T-helper 1 cell treated with Interleukin-12 subunit alpha and Interleukin-12 subunit beta and Interleukin-4 antibody, amounts not matched to agents 30 μg/mL and 1 μg/mL, for 36 hours (primary cell): ENCODE measurements around the gene STUM.
"Not testable (repeated sequence)": the region's sequence is repeated elsewhere in the genome, so short reads cannot be mapped to it uniquely, and the experiment has no call there.

Experiments used
- H3K27ac Mint-ChIP-seq: one replicate; pipeline ENCODE4 v1.8.0; 2021; ENCODE audit warnings: mild to moderate bottlenecking, mixed read lengths
- H3K27me3 Mint-ChIP-seq: one replicate; pipeline ENCODE4 v1.8.0; 2021; ENCODE audit warnings: low read depth, mixed read lengths
- H3K36me3 Mint-ChIP-seq: one replicate; pipeline ENCODE4 v1.8.0; 2021; ENCODE audit warnings: low read depth, mixed read lengths
- H3K4me1 Mint-ChIP-seq: one replicate; pipeline ENCODE4 v1.8.0; 2021; ENCODE audit warnings: low read depth, mixed read lengths
- H3K4me3 Mint-ChIP-seq: one replicate; pipeline ENCODE4 v1.8.0; 2021; ENCODE audit warnings: mild to moderate bottlenecking, moderate library complexity, mixed read lengths
- H3K9me3 Mint-ChIP-seq: one replicate; pipeline ENCODE4 v1.8.0; 2021; ENCODE audit warnings: mixed read lengths

STUM gene

DNA sequence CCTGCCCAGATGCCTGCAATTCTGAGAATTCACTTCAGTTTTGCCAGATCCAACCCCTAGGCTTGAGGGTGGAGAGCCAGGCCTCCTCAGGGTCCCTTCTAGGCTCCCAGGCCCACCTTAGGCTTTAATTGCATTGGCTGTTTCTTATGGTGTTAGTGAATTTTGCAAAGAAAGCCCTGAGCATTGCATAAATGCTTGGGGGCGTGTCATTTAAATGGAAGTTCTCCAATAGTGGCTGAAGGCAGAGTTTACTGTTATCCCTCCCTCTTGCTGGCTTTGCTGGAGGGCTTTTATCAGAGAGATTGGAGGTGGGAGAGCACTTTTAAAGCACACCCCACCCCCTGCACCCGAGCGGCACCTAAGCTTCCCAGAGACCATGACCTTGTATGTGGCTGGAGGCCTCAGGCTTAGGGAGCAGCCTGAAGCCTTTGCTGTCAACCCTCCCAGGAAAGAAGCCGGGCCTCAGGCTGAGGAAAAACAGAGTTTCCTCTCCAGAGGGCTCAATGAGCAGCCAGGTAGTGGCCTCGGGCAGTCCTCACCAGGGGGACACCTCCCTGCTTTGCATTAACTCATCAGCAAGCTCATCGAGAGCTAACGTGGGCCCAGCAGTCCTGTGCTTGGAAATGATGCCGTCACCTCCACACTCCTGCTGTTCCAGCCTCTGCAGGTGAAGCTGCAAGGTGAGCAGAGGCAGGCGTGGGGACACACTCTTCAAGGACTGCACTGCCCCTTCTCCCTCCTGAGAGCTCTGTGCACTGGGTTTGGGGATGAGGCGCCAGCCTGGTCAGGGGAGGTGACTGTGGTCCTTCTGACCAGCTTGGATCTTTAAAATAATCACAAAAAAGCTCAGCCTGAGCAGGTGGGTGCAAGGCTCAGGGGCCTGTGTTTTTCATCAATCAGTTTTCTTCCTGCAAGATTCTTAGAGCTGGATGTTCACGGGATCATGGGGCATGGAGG lies 58.0 kb downstream of the STUM start:
- peaks cover 9% of the 10 kb centered on the region for H3K27me3 Mint-ChIP-seq
- H3K4me3 Mint-ChIP-seq: no peak overlapping the region
- H3K36me3 Mint-ChIP-seq: no peaks in the 10 kb centered on the region
- H3K9me3 Mint-ChIP-seq: no peaks in the 10 kb centered on the region
- H3K4me1 Mint-ChIP-seq: peaks cover 1% of the 10 kb centered on the region
- H3K27ac Mint-ChIP-seq: no peak overlapping the region

DNA sequence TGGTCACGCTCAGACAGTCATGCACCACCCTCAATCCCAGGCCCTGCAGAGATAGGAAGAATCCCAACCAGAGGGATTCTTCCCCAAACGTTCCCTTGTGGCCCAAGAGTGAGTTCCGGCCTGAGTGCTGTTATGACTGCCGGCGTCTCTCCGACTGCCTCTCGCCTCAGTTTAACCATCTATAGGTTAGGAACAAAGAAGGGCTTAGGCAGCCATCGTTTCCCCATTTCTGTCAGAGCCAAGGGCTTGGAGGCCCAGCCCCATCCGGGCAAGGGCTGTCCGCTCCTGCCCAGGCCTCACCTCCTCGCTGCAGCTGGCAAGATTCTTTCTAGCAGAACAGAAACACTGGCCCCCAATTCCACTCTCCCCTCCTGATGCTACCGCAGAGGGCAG lies 58.7 kb downstream of the STUM start:
- Mint-ChIP-seq H3K4me1 (peaks cover 1% of the 10 kb centered on the region), H3K36me3 (no peaks in the 10 kb centered on the region), H3K4me3 (no peak overlapping the region), H3K27me3 (peaks cover 9% of the 10 kb centered on the region), H3K9me3 (no peaks in the 10 kb centered on the region), H3K27ac (no peak overlapping the region)

DNA sequence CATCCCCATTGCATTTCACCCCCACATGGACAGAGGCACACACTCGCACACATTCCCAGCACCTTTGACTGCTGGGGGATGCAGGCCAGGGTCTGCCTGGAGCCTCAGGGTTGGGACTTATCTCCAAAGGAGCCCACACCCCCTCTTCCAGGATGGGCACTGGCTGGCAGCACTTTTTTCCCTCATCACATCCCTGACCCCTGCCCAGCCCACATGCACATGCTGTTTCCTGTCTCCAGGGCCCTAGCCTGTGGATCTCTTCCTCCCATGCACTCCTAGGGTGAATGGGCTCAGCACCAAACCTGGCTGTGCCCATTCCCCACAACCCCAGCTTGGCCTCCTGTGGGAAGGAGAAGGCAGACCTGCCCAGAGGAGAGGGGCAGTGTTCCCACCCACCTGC lies 59.3 kb downstream of the STUM start:
- peaks cover 9% of the 10 kb centered on the region for H3K27me3 Mint-ChIP-seq
- H3K36me3 Mint-ChIP-seq: no peaks in the 10 kb centered on the region
- H3K4me1 Mint-ChIP-seq: peaks cover 1% of the 10 kb centered on the region
- no peaks in the 10 kb centered on the region for H3K9me3 Mint-ChIP-seq
- H3K27ac Mint-ChIP-seq: no peak overlapping the region
- no peak overlapping the region for H3K4me3 Mint-ChIP-seq

DNA sequence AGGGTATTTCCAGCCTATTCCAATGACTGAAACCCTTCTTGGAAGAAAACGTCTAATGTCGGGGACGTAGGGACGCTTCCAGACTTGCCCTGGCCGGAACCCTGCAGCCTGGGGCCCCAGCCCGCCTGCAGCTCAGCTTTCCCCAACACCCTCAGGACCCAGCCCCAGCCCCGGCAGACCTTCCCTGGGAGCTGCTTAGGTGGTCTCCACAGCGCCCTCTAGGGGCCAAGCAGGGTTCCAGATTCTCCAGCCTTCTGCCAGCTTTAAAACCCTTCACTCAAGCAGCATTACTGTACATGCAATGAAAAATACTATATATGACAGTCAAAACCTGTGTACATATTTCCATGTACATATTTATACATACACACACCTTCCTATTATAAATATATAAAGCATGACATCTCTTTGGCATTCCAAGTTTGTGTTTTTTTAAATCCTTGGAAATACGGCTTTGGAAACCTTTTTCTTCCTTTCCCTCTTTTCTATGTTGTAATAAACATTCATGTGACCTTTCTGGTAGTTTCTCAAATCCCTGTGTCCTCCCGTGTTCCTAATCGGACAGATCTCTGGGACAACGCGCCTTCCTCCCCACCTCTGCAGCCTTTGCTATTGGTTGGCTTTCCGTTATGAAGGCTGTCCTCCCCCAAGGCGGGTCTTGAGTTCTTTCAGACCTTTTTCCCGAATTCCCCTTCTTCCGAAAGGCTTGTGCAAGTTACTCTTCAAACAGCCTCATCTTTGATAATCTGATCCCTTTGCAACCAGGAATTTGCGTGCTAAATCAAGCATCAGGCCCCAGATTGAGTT lies 60.3 kb downstream of the STUM start:
- H3K27ac Mint-ChIP-seq: no peak overlapping the region
- no peak overlapping the region for H3K4me3 Mint-ChIP-seq
- H3K27me3 Mint-ChIP-seq: peaks cover 9% of the 10 kb centered on the region
- H3K4me1 Mint-ChIP-seq: no peaks in the 10 kb centered on the region
- no peaks in the 10 kb centered on the region for H3K9me3 Mint-ChIP-seq
- no peaks in the 10 kb centered on the region for H3K36me3 Mint-ChIP-seq

DNA sequence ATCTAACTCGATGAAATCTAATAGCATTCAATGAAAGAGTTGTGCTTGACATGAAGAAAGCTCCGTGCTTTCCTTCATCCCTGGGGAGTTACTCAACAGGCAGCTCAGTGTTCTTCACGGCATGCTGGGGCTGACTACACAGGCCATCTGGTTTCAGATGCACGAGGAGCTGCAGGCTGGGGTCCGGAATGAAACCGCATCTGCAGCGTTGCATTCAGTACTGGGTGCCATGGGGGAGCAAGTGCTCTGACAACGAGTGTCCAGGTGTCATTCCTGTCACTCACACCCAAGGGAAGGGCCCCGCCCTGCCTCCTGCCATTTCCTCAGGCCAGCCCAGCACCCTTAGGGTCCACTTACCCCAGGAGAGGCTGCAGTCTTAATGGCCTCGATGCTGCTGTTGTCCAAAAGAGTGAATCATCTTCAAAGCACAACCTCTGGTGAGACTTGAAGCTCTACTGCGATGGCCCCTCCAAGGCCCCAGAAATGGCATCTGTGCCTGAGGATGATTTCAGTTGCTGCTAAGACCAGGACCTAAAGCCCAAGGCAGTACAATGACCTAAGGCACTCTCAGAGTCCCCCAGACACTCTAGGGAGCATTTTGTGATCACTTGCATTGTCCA lies 61.4 kb downstream of the STUM start:
- Mint-ChIP-seq H3K36me3 (no peaks in the 10 kb centered on the region), H3K4me3 (no peak overlapping the region), H3K4me1 (no peaks in the 10 kb centered on the region), H3K27ac (no peak overlapping the region), H3K27me3 (peaks cover 9% of the 10 kb centered on the region), H3K9me3 (no peaks in the 10 kb centered on the region)

DNA sequence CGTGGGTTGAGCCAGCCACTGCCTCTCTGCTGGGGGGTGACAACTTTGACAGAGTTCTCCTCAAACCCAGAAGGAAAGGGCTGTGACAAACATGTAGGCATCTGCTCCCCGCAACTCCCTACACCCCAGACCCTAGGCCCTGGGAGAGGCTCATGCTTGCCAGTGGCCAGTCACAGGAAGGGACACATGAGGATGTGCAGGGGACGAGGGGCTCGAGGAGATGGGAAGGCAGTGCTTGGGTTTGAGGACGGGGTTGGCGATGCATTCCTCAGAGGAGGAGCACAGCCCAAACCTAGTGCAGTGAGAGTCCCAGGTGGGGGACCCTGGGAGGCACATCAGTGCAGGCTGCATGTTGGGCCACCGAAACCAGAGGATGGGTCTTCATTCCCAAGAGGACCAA lies 62.1 kb downstream of the STUM start:
- Mint-ChIP-seq H3K27me3 (peaks cover 13% of the 10 kb centered on the region), H3K36me3 (no peaks in the 10 kb centered on the region), H3K9me3 (no peaks in the 10 kb centered on the region), H3K4me1 (no peaks in the 10 kb centered on the region), H3K4me3 (no peak overlapping the region), H3K27ac (no peak overlapping the region)

DNA sequence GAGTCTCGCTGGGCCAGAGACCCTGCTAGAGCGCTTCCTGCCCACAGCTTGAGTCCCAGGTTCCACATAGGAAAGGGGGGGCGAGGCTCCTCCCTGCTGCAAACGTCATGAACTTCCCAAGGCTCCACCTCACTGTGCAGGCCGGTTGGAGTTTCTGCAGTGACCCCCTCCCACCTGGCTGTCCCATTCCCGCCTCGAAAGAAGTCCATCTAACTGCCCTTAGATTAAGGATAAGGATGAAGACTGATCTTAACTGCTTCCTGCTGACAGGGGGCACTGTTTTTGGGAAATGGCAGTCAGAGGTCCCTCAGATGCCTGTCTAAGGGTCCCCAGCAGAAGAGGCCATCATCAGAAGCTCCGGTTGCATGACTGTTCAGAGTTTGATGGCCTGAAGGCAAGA lies 62.7 kb downstream of the STUM start:
- no peak overlapping the region for H3K27ac Mint-ChIP-seq
- H3K4me3 Mint-ChIP-seq: no peak overlapping the region
- no peaks in the 10 kb centered on the region for H3K4me1 Mint-ChIP-seq
- H3K36me3 Mint-ChIP-seq: no peaks in the 10 kb centered on the region
- no peaks in the 10 kb centered on the region for H3K9me3 Mint-ChIP-seq
- H3K27me3 Mint-ChIP-seq: peaks cover 13% of the 10 kb centered on the region

DNA sequence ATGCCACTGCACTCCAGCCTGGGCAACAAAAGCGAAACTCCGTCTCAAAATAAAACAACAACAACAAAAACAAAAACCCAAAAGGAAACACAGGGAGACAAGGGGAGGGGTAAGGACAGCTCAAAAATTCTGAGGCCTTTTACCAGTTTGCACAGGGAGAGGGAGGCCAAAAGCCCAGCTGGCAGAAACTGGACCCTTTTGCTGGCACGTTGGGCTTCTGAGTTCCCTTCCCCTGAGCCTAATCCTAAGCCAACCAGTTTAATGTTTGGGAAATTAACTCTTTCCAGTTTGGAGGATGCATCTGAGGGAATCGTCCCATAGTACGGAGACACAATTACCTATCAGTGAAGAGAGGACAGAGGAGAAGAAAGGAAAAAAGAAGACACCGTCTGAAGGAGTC lies 63.4 kb downstream of the STUM start:
- not testable (repeated sequence) for H3K9me3 Mint-ChIP-seq, H3K27ac Mint-ChIP-seq, H3K4me3 Mint-ChIP-seq, H3K4me1 Mint-ChIP-seq, H3K36me3 Mint-ChIP-seq
- peaks cover 13% of the 10 kb centered on the region for H3K27me3 Mint-ChIP-seq

DNA sequence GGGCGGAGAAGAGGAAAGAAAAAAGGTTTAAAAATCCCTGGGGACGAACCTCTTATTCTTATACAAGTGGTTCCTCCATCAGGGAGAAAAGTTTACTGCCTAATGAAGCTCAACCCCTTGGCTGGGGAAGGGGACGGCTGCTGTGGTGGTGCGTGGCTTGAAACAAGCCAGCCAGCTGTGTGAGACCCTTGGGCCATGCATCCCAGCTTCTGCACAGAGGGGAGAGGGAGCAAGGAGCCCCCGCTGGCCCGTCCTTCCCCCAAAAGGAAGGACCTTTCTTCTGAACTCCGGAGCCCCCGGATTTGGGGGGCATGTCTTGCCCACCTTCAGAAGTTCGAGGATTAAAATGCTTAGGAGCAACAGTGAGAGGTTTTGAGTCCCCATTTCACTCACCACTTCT lies 67.3 kb downstream of the STUM start:
- Mint-ChIP-seq H3K9me3 (no peaks in the 10 kb centered on the region), H3K4me1 (no peaks in the 10 kb centered on the region), H3K36me3 (no peaks in the 10 kb centered on the region), H3K27ac (no peak overlapping the region), H3K4me3 (no peak overlapping the region), H3K27me3 (peaks cover 8% of the 10 kb centered on the region)

DNA sequence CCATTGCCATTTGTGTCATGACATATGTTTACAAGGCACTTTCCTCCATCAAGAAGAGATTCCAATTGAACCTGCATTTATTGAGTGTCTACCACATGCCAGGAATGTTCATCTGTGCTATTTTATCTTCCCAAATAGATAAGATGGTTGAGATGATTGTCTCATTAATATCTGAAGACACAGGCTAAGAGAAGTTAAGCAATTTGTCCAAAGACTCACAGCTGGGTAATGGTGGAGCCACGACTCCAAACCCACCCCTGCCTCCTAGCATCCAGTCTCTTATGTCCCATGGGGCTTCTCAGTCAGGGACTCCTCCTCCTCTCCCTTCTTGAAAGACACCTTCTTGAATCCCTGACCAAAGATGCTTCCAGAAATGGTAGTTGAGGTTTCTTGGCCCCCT lies 68.1 kb downstream of the STUM start:
- Mint-ChIP-seq H3K27ac (no peak overlapping the region), H3K27me3 (peaks cover 16% of the 10 kb centered on the region), H3K36me3 (no peaks in the 10 kb centered on the region), H3K9me3 (peaks cover under 1% of the 10 kb centered on the region), H3K4me1 (no peaks in the 10 kb centered on the region), H3K4me3 (no peak overlapping the region)

DNA sequence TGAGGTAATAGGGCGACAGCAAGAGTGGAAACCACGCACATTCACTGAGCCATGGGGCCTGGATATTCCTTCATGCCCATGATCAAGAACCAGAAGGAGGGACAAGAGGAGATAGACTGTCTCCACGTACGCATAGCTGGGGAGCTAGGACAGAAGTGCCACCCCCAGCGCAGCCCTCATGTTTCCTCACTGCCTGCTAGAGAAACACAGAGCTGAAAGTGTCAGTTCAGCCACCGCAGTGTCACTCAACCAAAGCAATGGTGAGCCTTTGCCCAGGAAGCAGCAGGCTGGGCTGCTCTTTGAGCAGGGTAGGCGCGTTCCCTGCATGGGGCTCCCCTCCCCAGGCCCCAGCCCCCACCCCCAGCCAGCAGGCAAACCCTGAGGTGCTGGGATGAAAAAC lies 68.5 kb downstream of the STUM start:
- Mint-ChIP-seq H3K27me3 (peaks cover 18% of the 10 kb centered on the region), H3K9me3 (peaks cover 5% of the 10 kb centered on the region), H3K36me3 (no peaks in the 10 kb centered on the region), H3K4me3 (no peak overlapping the region), H3K4me1 (no peaks in the 10 kb centered on the region), H3K27ac (no peak overlapping the region)

DNA sequence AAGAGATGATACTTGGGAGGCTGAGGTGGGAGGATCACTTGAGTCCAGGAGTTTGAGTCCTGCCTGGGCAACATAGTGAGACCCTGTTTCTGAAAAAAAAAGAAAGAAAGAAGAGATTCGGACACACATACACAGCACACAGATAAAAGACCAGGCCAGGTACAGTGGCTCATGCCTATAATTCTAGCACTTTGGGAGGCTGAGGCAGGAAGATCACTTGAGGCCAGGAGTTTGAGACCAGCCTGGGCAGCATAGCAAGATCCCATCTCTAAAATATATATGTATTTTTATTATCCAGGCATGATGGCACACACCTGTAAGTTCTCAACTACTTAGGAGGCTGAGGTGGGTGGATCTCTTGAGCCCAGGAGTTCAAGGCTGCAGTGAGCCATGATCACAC lies 69.2 kb downstream of the STUM start:
- peaks cover 18% of the 10 kb centered on the region for H3K27me3 Mint-ChIP-seq
- not testable (repeated sequence) for H3K36me3 Mint-ChIP-seq, H3K4me3 Mint-ChIP-seq, H3K9me3 Mint-ChIP-seq, H3K27ac Mint-ChIP-seq, H3K4me1 Mint-ChIP-seq

DNA sequence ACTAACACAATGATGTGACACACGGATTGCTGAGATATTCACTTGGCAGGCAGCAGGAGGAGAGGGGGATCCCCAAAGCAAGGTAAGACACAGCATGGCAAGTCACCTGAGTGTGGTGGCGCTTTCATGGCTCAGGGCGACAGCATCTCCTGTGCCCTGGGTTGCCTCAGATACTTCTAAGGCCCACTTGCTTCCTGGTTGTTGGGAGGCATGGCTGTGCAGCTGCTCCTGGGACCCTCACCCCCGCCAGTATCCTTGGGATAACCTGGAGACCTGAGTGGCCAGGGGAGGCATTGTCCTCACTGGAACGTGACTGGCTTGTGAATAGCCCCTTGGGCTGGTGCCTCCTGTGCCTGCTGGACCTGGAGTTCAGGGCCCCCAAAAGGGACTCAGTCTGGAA lies 69.8 kb downstream of the STUM start:
- H3K4me1 Mint-ChIP-seq: no peaks in the 10 kb centered on the region
- H3K36me3 Mint-ChIP-seq: no peaks in the 10 kb centered on the region
- peaks cover 7% of the 10 kb centered on the region for H3K9me3 Mint-ChIP-seq
- no peak overlapping the region for H3K27ac Mint-ChIP-seq
- peaks cover 18% of the 10 kb centered on the region for H3K27me3 Mint-ChIP-seq
- no peak overlapping the region for H3K4me3 Mint-ChIP-seq

DNA sequence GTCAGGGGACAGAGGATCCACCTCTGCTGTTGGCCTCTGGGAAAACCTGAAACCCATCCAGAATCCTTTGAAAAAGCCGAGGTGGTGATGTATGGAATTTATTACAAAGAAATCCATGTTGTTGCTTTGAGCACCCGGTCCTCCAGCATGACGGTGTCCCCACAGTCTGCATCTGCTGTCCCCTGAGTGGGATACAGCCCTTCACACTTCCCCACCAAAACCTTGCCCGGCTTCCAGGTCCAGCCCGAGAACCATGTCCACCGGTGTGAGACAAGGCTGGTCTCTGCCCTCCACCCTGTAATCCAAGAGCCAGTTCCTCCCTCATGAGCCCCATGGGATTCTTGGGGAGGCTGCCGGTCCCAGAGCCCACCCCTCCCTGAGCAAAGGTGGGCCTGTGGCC lies 70.5 kb downstream of the STUM start:
- no peak overlapping the region for H3K27ac Mint-ChIP-seq
- H3K4me1 Mint-ChIP-seq: no peaks in the 10 kb centered on the region
- peaks cover 7% of the 10 kb centered on the region for H3K9me3 Mint-ChIP-seq
- peaks cover 18% of the 10 kb centered on the region for H3K27me3 Mint-ChIP-seq
- no peaks in the 10 kb centered on the region for H3K36me3 Mint-ChIP-seq
- H3K4me3 Mint-ChIP-seq: no peak overlapping the region

DNA sequence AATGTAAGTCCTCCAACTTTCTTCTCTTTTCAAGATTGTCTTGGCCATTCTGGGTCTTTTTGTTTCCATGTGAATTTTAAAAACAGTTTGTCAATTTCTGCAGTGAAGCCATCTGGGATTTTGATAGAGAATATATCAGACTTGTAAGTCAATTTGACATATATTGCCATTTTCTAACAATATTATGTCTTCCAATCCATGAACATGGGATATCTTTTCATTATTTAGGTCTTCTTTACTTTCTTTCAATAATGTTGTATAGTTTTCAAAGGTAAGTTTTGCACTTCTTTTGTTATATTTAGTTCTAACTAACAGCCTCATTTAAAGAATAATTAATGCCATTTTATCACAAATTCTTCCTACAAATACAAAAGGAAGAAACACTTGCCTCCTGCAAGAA lies 73.4 kb downstream of the STUM start:
- no peaks in the 10 kb centered on the region for H3K36me3 Mint-ChIP-seq

More for the DNA sequence above, 73.4 kb downstream of the STUM start:
- no peak overlapping the region for H3K27ac Mint-ChIP-seq
- H3K4me3 Mint-ChIP-seq: no peak overlapping the region
- H3K27me3 Mint-ChIP-seq: peaks cover 27% of the 10 kb centered on the region
- H3K9me3 Mint-ChIP-seq: peaks cover 7% of the 10 kb centered on the region
- peaks cover 11% of the 10 kb centered on the region for H3K4me1 Mint-ChIP-seq
